Activated CD4-positive, alpha-beta T cell treated with anti-CD3 and anti-CD28 coated beads, Interleukin-2, amount 10 ng/mL, durations not matched to agents 7 days and 5 days (primary cell): ENCODE measurements around the gene KIF25. TPM values are rescaled to one million over a fixed set of nuclear protein-coding genes. Genes with fewer than 3 reads are reported as not detected.

Experiments
- CTCF ChIA-PET: fragments of 350-600 bp; sonication (Branson Sonifier 250); formaldehyde crosslinking; loops from one replicate; lab custom pipeline; 2021; ENCODE audit warnings: antibody characterized with exemption; lab: Charles Lee
- POLR2A ChIA-PET: fragments of 350-600 bp; sonication (Branson Sonifier 250); formaldehyde crosslinking; loops from one replicate; lab custom pipeline; 2021; ENCODE audit warnings: antibody characterized with exemption; lab: Charles Lee
- DNase-seq: peaks from one replicate; pipeline ENCODE4 v3.0.0-alpha.2; 2020
- H3K27ac Mint-ChIP-seq: one replicate; pipeline ENCODE4 v1.8.0; 2021; ENCODE audit warnings: mild to moderate bottlenecking, moderate library complexity, mixed read lengths
- H3K27me3 Mint-ChIP-seq: one replicate; pipeline ENCODE4 v1.8.0; 2021; ENCODE audit warnings: mixed read lengths
- H3K36me3 Mint-ChIP-seq: one replicate; pipeline ENCODE4 v1.8.0; 2021; ENCODE audit warnings: low read depth, mixed read lengths
- H3K4me1 Mint-ChIP-seq: one replicate; pipeline ENCODE4 v1.8.0; 2021; ENCODE audit warnings: mixed read lengths
- H3K4me3 Mint-ChIP-seq: one replicate; pipeline ENCODE4 v1.8.0; 2021; ENCODE audit warnings: mild to moderate bottlenecking, moderate library complexity, mixed read lengths
- H3K9me3 Mint-ChIP-seq: one replicate; pipeline ENCODE4 v1.8.0; 2021; ENCODE audit warnings: mixed read lengths
- total RNA-seq, 2 experiments: library from RNA; stranded (reverse); gene quantifications; one replicate each; pipeline ENCODE4 v1.2.3, GENCODE V29; 2021

Gene KIF25
- total RNA-seq, 2 experiments from 2014 or later = not detected

DNA sequence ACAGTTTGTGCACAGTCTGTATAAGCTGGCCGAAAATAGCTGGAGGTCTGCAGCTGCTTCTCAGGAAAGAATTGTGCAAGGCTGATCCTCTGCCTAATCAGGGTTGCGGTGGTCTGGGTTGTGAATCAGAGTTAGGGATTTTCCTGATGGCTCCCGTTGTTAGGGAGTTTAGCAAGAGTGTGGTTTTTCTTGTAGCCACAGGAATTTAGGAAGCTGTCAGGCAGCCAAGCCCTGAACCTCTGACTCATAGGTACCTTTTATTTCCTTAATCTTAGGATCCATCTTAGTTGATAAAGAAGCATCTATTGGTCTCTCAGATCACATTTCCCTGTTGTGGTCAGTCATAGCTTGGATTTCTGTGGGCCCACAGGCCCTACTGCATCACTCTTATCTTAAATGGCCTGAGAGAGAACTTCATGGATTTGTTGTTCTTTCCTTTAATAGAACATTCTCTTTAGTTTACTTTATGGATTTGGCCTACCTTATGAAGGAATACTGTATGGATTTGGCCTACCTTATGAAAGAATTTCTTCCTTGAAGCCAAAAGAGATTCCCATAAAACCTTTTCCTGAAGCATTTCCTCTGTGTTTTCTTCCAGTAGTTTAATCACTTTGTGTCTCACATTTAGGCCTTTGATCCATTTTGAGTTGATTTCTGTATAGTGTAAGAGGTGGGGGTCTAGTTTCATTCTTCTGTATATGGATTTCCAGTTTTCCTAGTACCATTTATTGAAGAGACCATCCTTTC, 10.3 kb downstream of the KIF25 start:
- no peaks in the 10 kb centered on the region for H3K27me3 Mint-ChIP-seq
- no peak overlapping the region for H3K27ac Mint-ChIP-seq
- H3K36me3 Mint-ChIP-seq = no peaks in the 10 kb centered on the region
- DNase-seq = no peak
- no peak overlapping the region for H3K4me3 Mint-ChIP-seq
- peaks cover 11% of the 10 kb centered on the region for H3K9me3 Mint-ChIP-seq
- ChIA-PET POLR2A (no interaction called here), CTCF (interaction anchor here (0.6 kb wide), 1 partner anchor 13 kb away, joined by 4 read pairs; no protein-coding TSS in a partner anchor)
- H3K4me1 Mint-ChIP-seq = no peaks in the 10 kb centered on the region

- Mint-ChIP-seq H3K27me3 (no peaks in the 10 kb centered on the region), H3K27ac (no peak overlapping the region), H3K36me3 (no peaks in the 10 kb centered on the region), H3K4me1 (no peaks in the 10 kb centered on the region), H3K9me3 (peaks cover 15% of the 10 kb centered on the region), H3K4me3 (no peak overlapping the region)
- ChIA-PET CTCF (no interaction called here), POLR2A (no interaction called here)
- DNase-seq = no peak
Observed at GRCh38 chr6:168009331-168009730, 11.9 kb downstream of the KIF25 start.

GRCh38 chr6:168011291-168011690, 13.8 kb downstream of the KIF25 start:
- no peaks in the 10 kb centered on the region for H3K4me1 Mint-ChIP-seq
- H3K27me3 Mint-ChIP-seq = no peaks in the 10 kb centered on the region
- peaks cover 18% of the 10 kb centered on the region for H3K9me3 Mint-ChIP-seq
- DNase-seq = no peak
- no peak overlapping the region for H3K4me3 Mint-ChIP-seq
- ChIA-PET CTCF (no interaction called here), POLR2A (no interaction called here)
- no peaks in the 10 kb centered on the region for H3K36me3 Mint-ChIP-seq
- no peak overlapping the region for H3K27ac Mint-ChIP-seq

DNA sequence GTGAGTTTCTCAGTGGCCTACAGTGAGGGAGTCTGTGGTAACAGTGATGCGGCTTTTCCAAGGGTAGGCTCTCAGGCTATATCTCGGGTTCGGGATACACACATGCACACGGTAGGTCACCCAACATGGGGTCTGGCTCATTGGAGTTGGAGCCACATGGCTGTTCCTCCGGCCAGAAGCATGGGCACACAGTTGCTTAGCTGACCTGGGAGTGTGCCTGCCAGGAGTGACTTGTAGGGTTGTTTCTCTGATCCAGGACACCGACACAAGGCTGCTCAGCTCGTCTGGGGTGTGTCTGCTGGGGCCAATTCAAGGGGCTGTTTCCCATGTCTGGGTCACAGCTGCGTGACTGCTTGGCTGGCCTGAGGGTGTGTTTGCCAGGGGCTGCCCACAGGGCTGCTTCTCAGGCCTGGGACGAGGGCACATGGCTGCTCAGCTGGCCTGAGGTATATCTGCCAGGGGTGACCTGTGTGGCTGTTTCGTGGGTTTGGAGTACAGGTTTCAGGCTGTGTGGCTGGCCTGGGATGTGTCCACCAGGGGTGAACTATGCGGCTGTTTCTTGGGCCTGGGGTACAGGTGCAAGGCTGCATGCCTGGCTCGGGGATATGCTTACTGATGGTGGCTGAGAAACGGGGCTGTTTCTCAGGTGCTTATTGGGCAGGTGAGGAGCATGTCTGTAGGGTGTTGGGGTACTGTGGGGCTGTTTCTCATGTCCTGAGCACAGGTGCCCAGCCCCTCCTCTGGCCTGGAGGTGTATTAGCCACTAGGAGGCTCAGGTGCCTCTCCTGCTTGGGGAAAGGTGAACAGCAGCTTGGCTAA, 15.2 kb downstream of the KIF25 start:
- CTCF ChIA-PET = no interaction called here
- Mint-ChIP-seq H3K27ac (no peak overlapping the region), H3K4me1 (no peaks in the 10 kb centered on the region), H3K27me3 (no peaks in the 10 kb centered on the region), H3K36me3 (no peaks in the 10 kb centered on the region), H3K9me3 (peaks cover 18% of the 10 kb centered on the region), H3K4me3 (no peak overlapping the region)
- DNase-seq = no peak
- POLR2A ChIA-PET = no interaction called here

GRCh38 chr6:168013250-168013915, 15.9 kb downstream of the KIF25 start:
- ChIA-PET POLR2A (no interaction called here), CTCF (no interaction called here)
- peaks cover 18% of the 10 kb centered on the region for H3K9me3 Mint-ChIP-seq
- H3K4me1 Mint-ChIP-seq = no peaks in the 10 kb centered on the region
- no peak for DNase-seq
- H3K27me3 Mint-ChIP-seq = no peaks in the 10 kb centered on the region
- H3K27ac Mint-ChIP-seq = no peak overlapping the region
- H3K4me3 Mint-ChIP-seq = no peak overlapping the region
- no peaks in the 10 kb centered on the region for H3K36me3 Mint-ChIP-seq

DNA sequence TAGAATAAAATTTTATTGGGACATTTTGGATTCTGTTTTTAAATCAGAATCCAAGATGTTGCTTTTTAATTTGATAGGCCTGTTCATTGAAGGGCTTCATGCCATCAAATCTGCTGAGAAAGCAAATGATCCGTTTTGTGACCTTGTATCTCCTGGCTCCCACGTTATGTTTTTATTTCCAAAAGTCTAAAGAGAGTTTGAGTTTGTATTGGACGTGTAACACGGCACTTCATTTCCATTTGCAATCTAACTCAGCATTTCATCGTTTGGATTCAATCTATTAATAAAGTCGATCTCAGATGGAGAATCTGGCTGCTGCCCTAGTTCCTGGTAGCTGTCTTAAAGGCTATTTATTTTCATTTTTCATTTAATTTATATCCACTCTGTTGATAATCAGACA, 17.0 kb downstream of the KIF25 start:
- H3K9me3 Mint-ChIP-seq = peaks cover 21% of the 10 kb centered on the region
- H3K4me1 Mint-ChIP-seq = no peaks in the 10 kb centered on the region
- CTCF ChIA-PET = interaction anchor here (1.1 kb wide), 1 partner anchor 91 kb away, joined by 3 read pairs; no protein-coding TSS in a partner anchor
- POLR2A ChIA-PET = no interaction called here
- H3K27me3 Mint-ChIP-seq = no peaks in the 10 kb centered on the region
- no peak overlapping the region for H3K27ac Mint-ChIP-seq
- no peak overlapping the region for H3K4me3 Mint-ChIP-seq
- DNase-seq = no peak
- H3K36me3 Mint-ChIP-seq = no peaks in the 10 kb centered on the region

- no peak overlapping the region for H3K4me3 Mint-ChIP-seq
- CTCF ChIA-PET = interaction anchor here (1.1 kb wide), 1 partner anchor 90 kb away, joined by 3 read pairs; no protein-coding TSS in a partner anchor
- H3K4me1 Mint-ChIP-seq = no peaks in the 10 kb centered on the region
- POLR2A ChIA-PET = no interaction called here
- peaks cover 23% of the 10 kb centered on the region for H3K9me3 Mint-ChIP-seq
- H3K27me3 Mint-ChIP-seq = no peaks in the 10 kb centered on the region
- H3K27ac Mint-ChIP-seq = no peak overlapping the region
- no peak for DNase-seq
- H3K36me3 Mint-ChIP-seq = no peaks in the 10 kb centered on the region
Observed at GRCh38 chr6:168015009-168015408, 17.5 kb downstream of the KIF25 start.

DNA sequence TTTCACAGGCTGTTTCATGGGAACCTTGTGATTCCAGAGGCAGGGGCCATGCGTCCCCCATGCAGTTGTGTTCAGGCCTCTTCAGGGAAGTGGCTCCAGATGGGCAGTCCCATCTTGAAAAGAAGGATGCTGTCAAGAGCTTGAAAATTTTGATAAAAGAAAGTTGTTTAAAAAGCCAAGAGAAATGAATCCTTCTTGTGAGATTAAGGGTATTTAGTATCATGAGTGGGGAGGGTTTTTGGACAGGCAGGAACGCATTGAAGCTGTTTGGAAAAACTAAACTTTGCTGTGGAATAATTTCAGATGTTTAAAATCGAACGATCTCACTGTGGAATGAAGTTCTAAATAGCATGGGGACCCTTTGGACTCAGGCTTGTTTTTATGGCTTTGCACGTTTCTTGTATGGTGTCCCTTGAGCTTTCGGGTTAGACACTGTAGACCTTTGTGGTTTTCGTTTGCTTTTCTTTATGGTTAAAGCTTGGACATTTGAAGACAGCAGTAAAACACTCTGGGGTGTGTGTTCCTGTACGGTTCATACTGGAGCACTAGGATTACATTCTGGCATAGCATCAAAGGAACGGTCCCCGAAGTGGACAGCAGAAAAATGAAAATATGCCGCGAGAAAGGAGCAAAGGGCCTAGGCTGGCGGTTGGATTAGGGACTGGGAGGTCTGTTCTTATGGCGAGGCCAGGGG, 18.2 kb downstream of the KIF25 start:
- Mint-ChIP-seq H3K27me3 (no peaks in the 10 kb centered on the region), H3K4me1 (no peaks in the 10 kb centered on the region), H3K4me3 (no peak overlapping the region), H3K9me3 (peaks cover 23% of the 10 kb centered on the region), H3K27ac (no peak overlapping the region), H3K36me3 (no peaks in the 10 kb centered on the region)
- ChIA-PET POLR2A (no interaction called here), CTCF (interaction anchor here (1.1 kb wide), 1 partner anchor 90 kb away, joined by 3 read pairs; no protein-coding TSS in a partner anchor)
- no peak for DNase-seq

GRCh38 chr6:168016176-168016620, 18.7 kb downstream of the KIF25 start:
- CTCF ChIA-PET = no interaction called here
- Mint-ChIP-seq H3K9me3 (peaks cover 18% of the 10 kb centered on the region), H3K27ac (no peak overlapping the region), H3K4me1 (no peaks in the 10 kb centered on the region), H3K4me3 (no peak overlapping the region), H3K36me3 (no peaks in the 10 kb centered on the region), H3K27me3 (no peaks in the 10 kb centered on the region)
- no peak for DNase-seq
- POLR2A ChIA-PET = no interaction called here

- no peaks in the 10 kb centered on the region for H3K27me3 Mint-ChIP-seq
- POLR2A ChIA-PET = no interaction called here
- peaks cover 13% of the 10 kb centered on the region for H3K9me3 Mint-ChIP-seq
- no peak for DNase-seq
- H3K36me3 Mint-ChIP-seq = no peaks in the 10 kb centered on the region
- H3K27ac Mint-ChIP-seq = no peak overlapping the region
- H3K4me3 Mint-ChIP-seq = no peak overlapping the region
- H3K4me1 Mint-ChIP-seq = no peaks in the 10 kb centered on the region
- CTCF ChIA-PET = interaction anchor here (0.6 kb wide), 1 partner anchor 359 kb away, joined by 3 read pairs; no protein-coding TSS in a partner anchor
Observed at GRCh38 chr6:168016721-168017525, 19.5 kb downstream of the KIF25 start.

GRCh38 chr6:168017629-168018028, 20.2 kb downstream of the KIF25 start:
- no peaks in the 10 kb centered on the region for H3K36me3 Mint-ChIP-seq
- no peak overlapping the region for H3K4me3 Mint-ChIP-seq
- DNase-seq = no peak
- H3K4me1 Mint-ChIP-seq = no peaks in the 10 kb centered on the region
- no peaks in the 10 kb centered on the region for H3K27me3 Mint-ChIP-seq
- H3K9me3 Mint-ChIP-seq = peaks cover 13% of the 10 kb centered on the region
- POLR2A ChIA-PET = no interaction called here
- CTCF ChIA-PET = no interaction called here
- no peak overlapping the region for H3K27ac Mint-ChIP-seq

- POLR2A ChIA-PET = no interaction called here
- CTCF ChIA-PET = no interaction called here
- no peak for DNase-seq
- Mint-ChIP-seq H3K4me3 (no peak overlapping the region), H3K27ac (no peak overlapping the region), H3K27me3 (no peaks in the 10 kb centered on the region), H3K36me3 (no peaks in the 10 kb centered on the region), H3K9me3 (peaks cover 10% of the 10 kb centered on the region), H3K4me1 (no peaks in the 10 kb centered on the region)
Observed at GRCh38 chr6:168018664-168019063, 21.2 kb downstream of the KIF25 start.
